Measurements from ENCODE around the gene FAM174B.

Gene FAM174B

GRCh38 chr15:92682741-92683510 is 27.4 kb upstream of the FAM174B start:
- no peaks in the 10 kb centered on the region for H3F3A ChIP-seq (ENCODE audit: insufficient read depth, low read length)
- H3K27me3 ChIP-seq (replicated peaks; ENCODE audit: insufficient read depth, low read length): no peaks in the 10 kb centered on the region
- H3K4me3 ChIP-seq (ENCODE audit: low read length): no peak overlapping the region
- no peaks in the 10 kb centered on the region for H3K9me2 ChIP-seq (replicated peaks; ENCODE audit: insufficient read depth, low read length)
- H3K27ac ChIP-seq (ENCODE audit: low read length): no peak overlapping the region
- H3K4me1 ChIP-seq (ENCODE audit: low read length): no peaks in the 10 kb centered on the region
- no peak overlapping the region for H3K9ac ChIP-seq (ENCODE audit: low read length)
- no peak overlapping the region for H3K4me2 ChIP-seq (ENCODE audit: low read depth, low read length)
- no peaks in the 10 kb centered on the region for H4K20me1 ChIP-seq (ENCODE audit: insufficient read depth, low read length)
- no peak overlapping the region for H2AFZ ChIP-seq (ENCODE audit: low read length)
- no peak for DNase-seq
- H3K9me3 ChIP-seq (replicated peaks; ENCODE audit: insufficient read depth, low read length): no peaks in the 10 kb centered on the region
- TF ChIP-seq EZH2 (optimal IDR thresholded peaks at IDR 0.05; ENCODE audit: low read depth, low read length): no peak
- no peak for TF ChIP-seq CTCF (IDR thresholded peaks at IDR 0.05; ENCODE audit: low read length)
- TF ChIP-seq EZH2phosphoT487 (IDR thresholded peaks at IDR 0.05; ENCODE audit: low read length): no peak
- no peaks in the 10 kb centered on the region for H3K36me3 ChIP-seq (replicated peaks; ENCODE audit: insufficient read depth, low read length)
- H3K79me2 ChIP-seq (ENCODE audit: low read length): no peaks in the 10 kb centered on the region

DNA sequence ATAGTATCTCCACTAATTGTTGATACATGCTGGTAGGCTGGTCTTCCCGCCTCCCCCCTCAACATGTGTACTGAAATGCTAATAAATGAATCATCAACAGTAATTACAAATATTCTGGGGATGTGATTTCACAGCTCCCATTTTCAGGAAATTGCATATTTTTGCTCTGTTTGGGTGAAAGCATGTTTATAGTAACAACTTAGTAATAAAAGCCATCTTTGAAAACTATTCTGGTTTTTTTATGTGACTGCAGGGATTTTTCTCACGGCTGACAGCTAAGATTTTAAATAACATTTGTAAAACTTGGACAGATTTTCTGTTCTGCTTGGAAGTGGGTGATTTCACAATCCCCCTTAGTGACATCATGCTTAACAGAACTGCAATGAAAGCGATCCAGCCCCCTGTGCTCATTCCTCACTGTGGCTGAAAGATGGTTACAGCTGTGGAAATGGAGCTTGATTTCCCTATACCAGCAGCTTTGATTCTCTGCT is 25.6 kb upstream of the FAM174B start:
- no peak for DNase-seq
- TF ChIP-seq CTCF (IDR thresholded peaks at IDR 0.05; ENCODE audit: low read length): no peak
- TF ChIP-seq EZH2 (optimal IDR thresholded peaks at IDR 0.05; ENCODE audit: low read depth, low read length): no peak
- no peak for TF ChIP-seq EZH2phosphoT487 (IDR thresholded peaks at IDR 0.05; ENCODE audit: low read length)

GRCh38 chr15:92677999-92678398 is 22.4 kb upstream of the FAM174B start:
- Histone ChIP-seq H3K27me3 (replicated peaks; ENCODE audit: insufficient read depth, low read length) (no peaks in the 10 kb centered on the region), H3F3A (ENCODE audit: insufficient read depth, low read length) (no peaks in the 10 kb centered on the region), H3K4me1 (ENCODE audit: low read length) (no peaks in the 10 kb centered on the region), H3K36me3 (replicated peaks; ENCODE audit: insufficient read depth, low read length) (no peaks in the 10 kb centered on the region), H2AFZ (ENCODE audit: low read length) (no peak overlapping the region), H3K9me2 (replicated peaks; ENCODE audit: insufficient read depth, low read length) (no peaks in the 10 kb centered on the region), H3K4me3 (ENCODE audit: low read length) (no peak overlapping the region), H3K9me3 (replicated peaks; ENCODE audit: insufficient read depth, low read length) (no peaks in the 10 kb centered on the region), H3K9ac (ENCODE audit: low read length) (no peak overlapping the region), H3K27ac (ENCODE audit: low read length) (no peak overlapping the region), H3K4me2 (ENCODE audit: low read depth, low read length) (no peak overlapping the region), H3K79me2 (ENCODE audit: low read length) (no peaks in the 10 kb centered on the region), H4K20me1 (ENCODE audit: insufficient read depth, low read length) (no peaks in the 10 kb centered on the region)
- DNase-seq: no peak
- TF ChIP-seq EZH2 (optimal IDR thresholded peaks at IDR 0.05; ENCODE audit: low read depth, low read length) (no peak), EZH2phosphoT487 (IDR thresholded peaks at IDR 0.05; ENCODE audit: low read length) (no peak), CTCF (IDR thresholded peaks at IDR 0.05; ENCODE audit: low read length) (no peak)

More for the DNA sequence above, 25.6 kb upstream of the FAM174B start:
- no peak overlapping the region for H3K27ac ChIP-seq (ENCODE audit: low read length)
- no peak overlapping the region for H3K4me2 ChIP-seq (ENCODE audit: low read depth, low read length)
- no peaks in the 10 kb centered on the region for H3K27me3 ChIP-seq (replicated peaks; ENCODE audit: insufficient read depth, low read length)
- no peaks in the 10 kb centered on the region for H4K20me1 ChIP-seq (ENCODE audit: insufficient read depth, low read length)
- no peaks in the 10 kb centered on the region for H3K9me2 ChIP-seq (replicated peaks; ENCODE audit: insufficient read depth, low read length)
- no peaks in the 10 kb centered on the region for H3K4me1 ChIP-seq (ENCODE audit: low read length)
- H2AFZ ChIP-seq (ENCODE audit: low read length): no peak overlapping the region
- H3K9me3 ChIP-seq (replicated peaks; ENCODE audit: insufficient read depth, low read length): no peaks in the 10 kb centered on the region
- H3K36me3 ChIP-seq (replicated peaks; ENCODE audit: insufficient read depth, low read length): no peaks in the 10 kb centered on the region
- H3F3A ChIP-seq (ENCODE audit: insufficient read depth, low read length): no peaks in the 10 kb centered on the region
- H3K79me2 ChIP-seq (ENCODE audit: low read length): no peaks in the 10 kb centered on the region
- no peak overlapping the region for H3K9ac ChIP-seq (ENCODE audit: low read length)
- no peak overlapping the region for H3K4me3 ChIP-seq (ENCODE audit: low read length)

All from MM.1S (cell line).